Measurements from ENCODE around the gene HOXB7.

HOXB7 gene

GRCh38 chr17:48636177-48637018 lies 25.6 kb upstream of the HOXB7 start:
- no peak for DNase-seq (ENCODE audit: low spot score)

GRCh38 chr17:48634493-48635208 lies 23.8 kb upstream of the HOXB7 start:
- no peak for DNase-seq (ENCODE audit: low spot score)

GRCh38 chr17:48633266-48633677 lies 22.5 kb upstream of the HOXB7 start:
- DNase-seq (ENCODE audit: low spot score), result no peak

DNA sequence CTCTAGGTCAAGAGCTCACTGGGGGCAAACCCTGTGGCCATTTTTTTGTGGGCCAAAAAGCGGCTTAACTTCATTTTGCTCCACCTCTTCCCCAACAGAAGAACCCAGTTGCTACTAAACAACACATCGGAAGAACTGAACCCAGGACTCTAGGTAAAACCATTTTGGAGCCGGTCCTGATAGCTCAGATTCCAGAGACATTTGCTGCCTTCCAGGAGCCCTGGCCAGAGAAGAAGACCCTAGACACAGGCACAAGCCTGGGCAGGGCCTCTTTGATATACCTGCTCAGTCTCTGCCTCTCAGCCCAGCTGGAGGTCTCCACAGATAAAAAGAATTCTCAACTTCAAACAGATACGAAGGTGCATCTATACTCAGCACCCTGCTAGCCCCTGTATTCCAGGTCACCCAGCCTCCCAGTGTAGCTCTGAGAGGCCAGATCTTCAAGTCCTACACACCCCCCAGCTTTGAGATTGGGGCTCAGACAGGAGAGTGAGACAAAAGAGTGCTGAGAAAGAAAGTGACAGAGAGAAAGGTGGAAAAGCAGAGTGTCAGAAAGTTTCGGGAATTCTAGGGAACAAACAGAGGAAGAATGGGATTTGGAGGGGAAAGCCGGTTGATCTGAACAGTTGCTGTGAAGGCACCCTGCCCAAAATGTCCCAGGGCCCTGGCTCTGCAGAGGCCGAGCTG lies 21.9 kb upstream of the HOXB7 start:
- no peak for DNase-seq (ENCODE audit: low spot score)

GRCh38 chr17:48631693-48632578 lies 21.1 kb upstream of the HOXB7 start:
- no peak for DNase-seq (ENCODE audit: low spot score)

GRCh38 chr17:48630925-48631692 lies 20.3 kb upstream of the HOXB7 start:
- no peak for DNase-seq (ENCODE audit: low spot score)

GRCh38 chr17:48630009-48630924 lies 19.4 kb upstream of the HOXB7 start:
- DNase-seq (ENCODE audit: low spot score), result no peak

DNA sequence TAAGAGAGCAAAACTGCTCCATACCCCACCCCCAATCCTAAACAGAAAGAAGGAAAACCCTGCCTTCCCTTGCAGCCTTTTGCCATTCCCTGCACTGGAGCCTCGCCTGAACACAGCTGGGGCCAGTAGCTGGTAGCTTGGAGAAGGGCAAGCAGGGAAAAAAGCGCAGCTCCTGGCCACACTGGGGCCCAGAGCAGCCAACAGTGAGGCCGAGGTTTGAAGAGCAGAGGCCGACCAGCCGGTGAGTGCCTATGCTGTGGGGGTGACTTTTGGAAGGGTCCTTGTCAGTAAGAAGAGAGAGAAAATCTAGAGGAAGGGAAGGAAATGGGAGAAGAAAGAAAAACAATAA lies 18.6 kb upstream of the HOXB7 start:
- no peak for DNase-seq (ENCODE audit: low spot score)

DNA sequence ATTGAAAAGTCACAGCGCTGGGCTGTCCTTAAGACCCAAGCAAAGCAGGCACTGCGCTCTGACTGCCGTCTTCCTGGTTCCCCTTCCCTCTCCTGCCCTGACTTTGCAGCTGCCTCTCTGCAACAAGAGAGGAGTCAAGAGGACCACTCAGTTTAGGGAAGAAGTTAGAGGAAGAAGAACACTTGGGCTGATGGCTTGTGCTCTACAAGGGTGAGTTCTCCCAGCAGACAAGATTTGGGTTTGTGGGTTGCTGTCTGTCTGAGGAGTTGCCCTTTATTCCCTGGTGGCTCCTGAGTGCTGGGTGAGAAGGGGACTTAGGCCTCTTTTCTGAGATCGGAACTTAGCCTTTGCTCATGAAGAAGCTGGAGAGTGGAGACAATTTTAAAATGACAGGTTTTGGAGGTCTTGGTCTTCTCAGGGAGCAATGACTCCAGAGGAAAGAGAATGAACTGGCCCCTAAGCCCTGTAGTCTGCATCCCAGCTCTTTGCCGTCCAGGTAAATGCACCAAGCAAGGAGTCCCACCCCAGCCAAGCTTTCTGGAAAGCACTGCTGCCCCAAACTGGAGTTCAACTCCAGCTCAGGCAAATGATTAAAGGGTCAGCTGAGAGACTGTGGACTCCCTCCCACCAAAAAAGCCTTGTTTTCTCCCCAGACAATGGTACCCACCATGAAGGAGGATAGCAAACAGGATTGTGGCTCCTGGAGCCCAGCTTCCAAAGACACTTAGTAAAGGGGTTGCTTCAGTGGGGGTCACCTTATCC lies 18.0 kb upstream of the HOXB7 start:
- no peak for DNase-seq (ENCODE audit: low spot score)

- no peak for DNase-seq (ENCODE audit: low spot score)
Measured at GRCh38 chr17:48627623-48628521, 17.1 kb upstream of the HOXB7 start.

DNA sequence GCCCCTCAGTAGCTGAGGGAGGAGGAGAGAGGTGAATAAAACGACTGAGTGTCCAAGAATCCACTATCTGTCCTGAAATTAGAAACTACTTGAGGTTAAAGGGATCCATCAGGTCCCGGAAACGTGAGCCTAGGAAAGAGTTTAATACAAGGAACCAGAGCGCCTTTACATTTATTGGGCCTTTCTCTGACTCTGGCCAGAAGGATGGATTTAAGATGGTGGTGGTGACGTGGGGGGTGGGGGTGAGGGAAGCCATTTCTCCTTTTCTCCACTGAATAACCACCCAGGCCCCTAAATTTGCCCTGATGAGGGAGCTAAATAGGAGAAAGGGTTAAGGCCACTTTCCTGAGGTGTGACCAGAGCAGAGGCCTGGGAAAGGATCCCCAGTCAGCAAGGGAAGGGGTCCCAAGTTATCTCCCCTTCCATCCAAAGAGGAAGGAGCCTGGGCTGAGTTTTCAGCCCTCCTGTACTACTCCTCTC lies 16.3 kb upstream of the HOXB7 start:
- no peak for DNase-seq (ENCODE audit: low spot score)

- DNase-seq (ENCODE audit: low spot score), result peak; percentile 84
Measured at GRCh38 chr17:48626245-48627117, 15.7 kb upstream of the HOXB7 start, which contains the start of gene HOXB9. TSS of gene HOXB9 (minus strand) at chr17:48626358. CDS start at chr17:48626269, 89 bp downstream.

GRCh38 chr17:48625495-48626244 lies 14.9 kb upstream of the HOXB7 start:
- peak; percentile 70 for DNase-seq (ENCODE audit: low spot score)

- DNase-seq (ENCODE audit: low spot score), result no peak
Measured at GRCh38 chr17:48624544-48625494, 14.0 kb upstream of the HOXB7 start.

- DNase-seq (ENCODE audit: low spot score), result no peak
Measured at GRCh38 chr17:48624118-48624517, 13.3 kb upstream of the HOXB7 start.

Measured in LoVo (cell line).